Epithelial cell of prostate (primary cell): Measurements from ENCODE around the gene UNC5CL.
"Not testable (repeated sequence)": the region's sequence is repeated elsewhere in the genome, so short reads cannot be mapped to it uniquely, and the experiment has no call there.

Source experiments
- DNase-seq: peaks from one replicate; pipeline ENCODE4 v3.0.0-alpha.2; 2011; ENCODE audit warnings: low read depth, low spot score
- H3K27ac ChIP-seq: fragments of 450-650 bp; 2 replicates; pipeline ENCODE4 v1.5.1; 2017; ENCODE audit warnings: mild to moderate bottlenecking

UNC5CL gene

GRCh38 chr6:41042226-41043055, 3.4 kb upstream of the UNC5CL start, which contains the start of gene TSPO2:
Gene TSPO2 (plus strand): TSS chr6:41042467. CDS start chr6:41042986, 519 bp downstream.
- H3K27ac ChIP-seq = no peak within 1 kb of the TSS
- no peak for DNase-seq

GRCh38 chr6:41040940-41041536, 2.0 kb upstream of the UNC5CL start:
- peak overlapping the region; percentile 66 for H3K27ac ChIP-seq
- DNase-seq = no peak

- H3K27ac ChIP-seq = peak overlapping the region; percentile 66
- no peak for DNase-seq
Measured at GRCh38 chr6:41040101-41040939, 1.3 kb upstream of the UNC5CL start.

- no peak for DNase-seq
- H3K27ac ChIP-seq = no peak overlapping the region
Measured at GRCh38 chr6:41038205-41038604, 816 bp downstream of the UNC5CL start.

GRCh38 chr6:41037107-41037900, 1.7 kb downstream of the UNC5CL start:
- DNase-seq = no peak
- peak overlapping the region; percentile 74 for H3K27ac ChIP-seq

- H3K27ac ChIP-seq = peak overlapping the region; percentile 74
- no peak for DNase-seq
Measured at GRCh38 chr6:41036601-41037000, 2.4 kb downstream of the UNC5CL start.

- peak overlapping the region; percentile 74 for H3K27ac ChIP-seq
- DNase-seq = peak; percentile 62
Measured at GRCh38 chr6:41036186-41036585, 2.8 kb downstream of the UNC5CL start.

GRCh38 chr6:41033776-41034175, 5.2 kb downstream of the UNC5CL start:
- H3K27ac ChIP-seq = no peak overlapping the region
- no peak for DNase-seq

GRCh38 chr6:41032830-41033229, 6.2 kb downstream of the UNC5CL start:
- no peak overlapping the region for H3K27ac ChIP-seq
- DNase-seq = no peak

GRCh38 chr6:41028561-41029412, 10.2 kb downstream of the UNC5CL start:
- no peak for DNase-seq
- H3K27ac ChIP-seq = no peak overlapping the region

- no peak for DNase-seq
- no peak overlapping the region for H3K27ac ChIP-seq
Measured at GRCh38 chr6:41027799-41028560, 11.0 kb downstream of the UNC5CL start.

- H3K27ac ChIP-seq = no peak overlapping the region
- DNase-seq = no peak
Measured at GRCh38 chr6:41027241-41027640, 11.8 kb downstream of the UNC5CL start.

- no peak for DNase-seq
- no peak overlapping the region for H3K27ac ChIP-seq
Measured at GRCh38 chr6:41025966-41026530, 13.0 kb downstream of the UNC5CL start.

GRCh38 chr6:41023114-41023513, 15.9 kb downstream of the UNC5CL start:
- no peak for DNase-seq
- no peak overlapping the region for H3K27ac ChIP-seq

- peak overlapping the region; percentile 61 for H3K27ac ChIP-seq
- peak; percentile 77 for DNase-seq
Measured at GRCh38 chr6:41022294-41022693, 16.7 kb downstream of the UNC5CL start.

GRCh38 chr6:41021832-41022231, 17.2 kb downstream of the UNC5CL start:
- H3K27ac ChIP-seq = peak overlapping the region; percentile 61
- no peak for DNase-seq

GRCh38 chr6:41017663-41018062, 21.4 kb downstream of the UNC5CL start:
- DNase-seq = no peak
- no peak overlapping the region for H3K27ac ChIP-seq

- not testable (repeated sequence) for H3K27ac ChIP-seq, DNase-seq
Measured at GRCh38 chr6:41015860-41016259, 23.2 kb downstream of the UNC5CL start.
